ENCODE measurements around the gene TCF3.

The TCF3 gene

DNA sequence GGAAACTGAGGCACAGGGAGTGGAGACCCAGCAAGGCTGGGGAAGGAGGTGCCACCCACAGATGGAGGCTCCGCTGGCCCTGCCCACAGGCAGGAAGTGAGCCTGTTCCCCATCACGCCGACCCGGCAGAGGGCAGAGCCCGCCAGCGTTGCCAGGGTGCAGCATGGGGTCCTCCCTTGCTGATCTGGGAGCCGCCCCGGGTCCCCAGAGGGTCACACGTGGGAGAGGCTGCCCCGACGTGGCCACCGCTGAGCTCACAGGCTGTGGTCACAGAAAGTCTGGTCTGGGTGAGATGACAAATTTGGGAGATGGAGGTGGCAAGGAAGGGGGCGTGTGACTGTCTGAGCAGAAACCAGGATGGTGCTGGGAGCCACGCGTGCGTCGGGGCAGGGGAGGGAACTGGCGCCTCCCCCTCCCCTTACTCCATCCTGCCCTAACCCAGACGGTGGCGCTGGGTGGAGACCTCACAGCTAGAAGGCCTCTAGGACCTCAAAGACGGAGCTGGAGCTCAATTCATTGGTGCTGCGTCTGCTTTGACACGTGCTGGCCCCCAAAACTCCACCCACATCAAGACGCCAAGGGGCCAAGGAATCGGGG, 92.0 kb downstream of the TCF3 start:
- DNase-seq (ENCODE audit: low spot score), result no peak

Data from NAMALWA (cell line).